ENCODE results near the gene GGA1.

The GGA1 gene

GRCh38 chr22:37674248-37674647 is 65.6 kb downstream of the GGA1 start:
- no peak overlapping the region for H3K4me2 ChIP-seq (ENCODE audit: low read length)
- no peak overlapping the region for H2AFZ ChIP-seq (ENCODE audit: low read length)
- H3K9ac ChIP-seq (ENCODE audit: low read length), result no peak overlapping the region
- H3K27me3 ChIP-seq (ENCODE audit: insufficient read depth, low read length), result no peaks in the 10 kb centered on the region
- no peak overlapping the region for H3K27ac ChIP-seq (ENCODE audit: low read depth, low read length, poor library complexity, severe bottlenecking)
- no peaks in the 10 kb centered on the region for H3K36me3 ChIP-seq (ENCODE audit: insufficient read depth, low read length)
- TF ChIP-seq CTCF (IDR thresholded peaks at IDR 0.05; ENCODE audit: low read length) (no peak), EZH2 (IDR thresholded peaks at IDR 0.05; ENCODE audit: borderline replicate concordance, low read length) (no peak)
- H3K9me3 ChIP-seq (ENCODE audit: low read length), result no peaks in the 10 kb centered on the region
- H3K4me3 ChIP-seq (ENCODE audit: low read depth, low read length, poor library complexity, severe bottlenecking), result no peak overlapping the region
- peaks cover 36% of the 10 kb centered on the region for H3K4me1 ChIP-seq (ENCODE audit: insufficient read depth, low read length, severe bottlenecking)
- no peaks in the 10 kb centered on the region for H4K20me1 ChIP-seq (ENCODE audit: insufficient read depth, low read length)
- H3F3A ChIP-seq (ENCODE audit: insufficient read depth, low read length), result no peaks in the 10 kb centered on the region
- no peaks in the 10 kb centered on the region for H3K9me2 ChIP-seq (ENCODE audit: low read depth, low read length)
- no peaks in the 10 kb centered on the region for H3K79me2 ChIP-seq (ENCODE audit: insufficient read depth, low read length)

GRCh38 chr22:37674951-37675929 is 66.6 kb downstream of the GGA1 start, which contains the start of gene LGALS1:
LGALS1 (plus strand) TSS chr22:37675636; CDS start chr22:37675703, 67 bp downstream.
- Histone ChIP-seq H3K27me3 (ENCODE audit: insufficient read depth, low read length) (no peaks in the 10 kb centered on the region), H3K4me3 (ENCODE audit: low read depth, low read length, poor library complexity, severe bottlenecking) (peak within 1 kb of the TSS; percentile 58), H2AFZ (ENCODE audit: low read length) (no peak within 1 kb of the TSS), H3K4me1 (ENCODE audit: insufficient read depth, low read length, severe bottlenecking) (peaks cover 36% of the 10 kb centered on the region), H3K9me2 (ENCODE audit: low read depth, low read length) (no peaks in the 10 kb centered on the region), H3K9me3 (ENCODE audit: low read length) (no peaks in the 10 kb centered on the region), H4K20me1 (ENCODE audit: insufficient read depth, low read length) (no peaks in the 10 kb centered on the region), H3K36me3 (ENCODE audit: insufficient read depth, low read length) (no peaks in the 10 kb centered on the region), H3K27ac (ENCODE audit: low read depth, low read length, poor library complexity, severe bottlenecking) (peak within 1 kb of the TSS; percentile 92), H3F3A (ENCODE audit: insufficient read depth, low read length) (no peaks in the 10 kb centered on the region), H3K4me2 (ENCODE audit: low read length) (peak within 1 kb of the TSS; percentile 92), H3K9ac (ENCODE audit: low read length) (peak within 1 kb of the TSS; percentile 65), H3K79me2 (ENCODE audit: insufficient read depth, low read length) (no peaks in the 10 kb centered on the region)
- TF ChIP-seq CTCF (IDR thresholded peaks at IDR 0.05; ENCODE audit: low read length) (no peak), EZH2 (IDR thresholded peaks at IDR 0.05; ENCODE audit: borderline replicate concordance, low read length) (no peak)

- no peaks in the 10 kb centered on the region for H3K9me3 ChIP-seq (ENCODE audit: low read length)
- no peaks in the 10 kb centered on the region for H3K79me2 ChIP-seq (ENCODE audit: insufficient read depth, low read length)
- no peak overlapping the region for H2AFZ ChIP-seq (ENCODE audit: low read length)
- H3K9ac ChIP-seq (ENCODE audit: low read length), result peak overlapping the region; percentile 65
- H4K20me1 ChIP-seq (ENCODE audit: insufficient read depth, low read length), result no peaks in the 10 kb centered on the region
- no peaks in the 10 kb centered on the region for H3F3A ChIP-seq (ENCODE audit: insufficient read depth, low read length)
- H3K4me2 ChIP-seq (ENCODE audit: low read length), result peak overlapping the region; percentile 92
- H3K27ac ChIP-seq (ENCODE audit: low read depth, low read length, poor library complexity, severe bottlenecking), result peak overlapping the region; percentile 92
- H3K4me3 ChIP-seq (ENCODE audit: low read depth, low read length, poor library complexity, severe bottlenecking), result peak overlapping the region; percentile 58
- no peaks in the 10 kb centered on the region for H3K27me3 ChIP-seq (ENCODE audit: insufficient read depth, low read length)
- TF ChIP-seq CTCF (IDR thresholded peaks at IDR 0.05; ENCODE audit: low read length) (no peak), EZH2 (IDR thresholded peaks at IDR 0.05; ENCODE audit: borderline replicate concordance, low read length) (no peak)
- no peaks in the 10 kb centered on the region for H3K9me2 ChIP-seq (ENCODE audit: low read depth, low read length)
- H3K36me3 ChIP-seq (ENCODE audit: insufficient read depth, low read length), result no peaks in the 10 kb centered on the region
- peaks cover 36% of the 10 kb centered on the region for H3K4me1 ChIP-seq (ENCODE audit: insufficient read depth, low read length, severe bottlenecking)
Observed at GRCh38 chr22:37675930-37676735, 67.5 kb downstream of the GGA1 start.

Measured in OCI-LY1 (cell line).